Tibial nerve (tissue), 3 donors: ENCODE measurements around the gene TTC14.

Source experiments
- POLR2A ChIP-seq, 2 donors: fragments of 450-650 bp; IDR thresholded peaks; one replicate each; pipeline ENCODE4 v1.6.1; 2017; ENCODE audit warnings: antibody characterized with exemption in 2 of 2, mild to moderate bottlenecking in 2 of 2, moderate library complexity in 2 of 2
- TF ChIP-seq, protein P1 (sequence below), 5 experiments: fragments of 200-600 bp in 3 of 5; fragments of 450-650 bp in 2 of 5; sonication (generic) in 3 of 5; IDR thresholded peaks; one replicate each; pipeline ENCODE4 v1.5.1; 2016 to 2019; ENCODE audit warnings: antibody characterized with exemption in 5 of 5, mild to moderate bottlenecking in 3 of 5, moderate library complexity in 2 of 5

DNA sequence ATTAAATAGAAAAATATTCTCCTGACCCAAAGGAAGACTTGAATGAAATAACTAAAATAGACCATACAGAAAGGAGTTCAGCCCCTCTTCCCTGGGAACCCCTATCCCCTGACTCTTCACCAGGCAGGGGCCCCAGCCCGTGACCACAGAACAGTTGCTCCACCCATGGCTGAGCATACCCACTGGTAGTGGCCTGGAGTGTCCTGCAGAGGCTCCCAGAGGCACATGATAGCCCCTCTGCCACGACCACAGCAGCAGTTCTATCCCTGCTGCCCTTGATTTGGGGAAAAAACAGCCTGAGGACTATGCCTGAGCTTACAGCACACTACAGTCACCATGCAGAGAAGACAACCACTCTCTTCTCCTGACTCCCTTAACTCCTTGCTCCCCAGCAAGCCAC lies 31.8 kb downstream of the TTC14 start:
- TF ChIP-seq, protein P1, sequence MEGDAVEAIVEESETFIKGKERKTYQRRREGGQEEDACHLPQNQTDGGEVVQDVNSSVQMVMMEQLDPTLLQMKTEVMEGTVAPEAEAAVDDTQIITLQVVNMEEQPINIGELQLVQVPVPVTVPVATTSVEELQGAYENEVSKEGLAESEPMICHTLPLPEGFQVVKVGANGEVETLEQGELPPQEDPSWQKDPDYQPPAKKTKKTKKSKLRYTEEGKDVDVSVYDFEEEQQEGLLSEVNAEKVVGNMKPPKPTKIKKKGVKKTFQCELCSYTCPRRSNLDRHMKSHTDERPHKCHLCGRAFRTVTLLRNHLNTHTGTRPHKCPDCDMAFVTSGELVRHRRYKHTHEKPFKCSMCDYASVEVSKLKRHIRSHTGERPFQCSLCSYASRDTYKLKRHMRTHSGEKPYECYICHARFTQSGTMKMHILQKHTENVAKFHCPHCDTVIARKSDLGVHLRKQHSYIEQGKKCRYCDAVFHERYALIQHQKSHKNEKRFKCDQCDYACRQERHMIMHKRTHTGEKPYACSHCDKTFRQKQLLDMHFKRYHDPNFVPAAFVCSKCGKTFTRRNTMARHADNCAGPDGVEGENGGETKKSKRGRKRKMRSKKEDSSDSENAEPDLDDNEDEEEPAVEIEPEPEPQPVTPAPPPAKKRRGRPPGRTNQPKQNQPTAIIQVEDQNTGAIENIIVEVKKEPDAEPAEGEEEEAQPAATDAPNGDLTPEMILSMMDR (IDR thresholded peaks at IDR 0.05) = no peak
- no peak for TF ChIP-seq POLR2A (IDR thresholded peaks at IDR 0.05)
